T-helper 1 cell treated with Interleukin-12 subunit alpha and Interleukin-12 subunit beta and Interleukin-4 antibody, amounts not matched to agents 30 ng/mL and 1 ng/mL, for 36 hours (primary cell): ENCODE measurements around the gene EXOC3L1. TPM values are rescaled to one million over a fixed set of nuclear protein-coding genes. Genes with fewer than 3 reads are reported as not detected.

Source experiments
- intact Hi-C: fragments of 100-400 bp; cut with micrococcal nuclease; formaldehyde crosslinking; loops from one replicate; pipeline ENCODE4 v1.15.1; 2024
- total RNA-seq: library from RNA; stranded (reverse); gene quantifications from 2 replicates; pipeline ENCODE4 v1.2.3, GENCODE V29; 2022

The EXOC3L1 gene, protein sequence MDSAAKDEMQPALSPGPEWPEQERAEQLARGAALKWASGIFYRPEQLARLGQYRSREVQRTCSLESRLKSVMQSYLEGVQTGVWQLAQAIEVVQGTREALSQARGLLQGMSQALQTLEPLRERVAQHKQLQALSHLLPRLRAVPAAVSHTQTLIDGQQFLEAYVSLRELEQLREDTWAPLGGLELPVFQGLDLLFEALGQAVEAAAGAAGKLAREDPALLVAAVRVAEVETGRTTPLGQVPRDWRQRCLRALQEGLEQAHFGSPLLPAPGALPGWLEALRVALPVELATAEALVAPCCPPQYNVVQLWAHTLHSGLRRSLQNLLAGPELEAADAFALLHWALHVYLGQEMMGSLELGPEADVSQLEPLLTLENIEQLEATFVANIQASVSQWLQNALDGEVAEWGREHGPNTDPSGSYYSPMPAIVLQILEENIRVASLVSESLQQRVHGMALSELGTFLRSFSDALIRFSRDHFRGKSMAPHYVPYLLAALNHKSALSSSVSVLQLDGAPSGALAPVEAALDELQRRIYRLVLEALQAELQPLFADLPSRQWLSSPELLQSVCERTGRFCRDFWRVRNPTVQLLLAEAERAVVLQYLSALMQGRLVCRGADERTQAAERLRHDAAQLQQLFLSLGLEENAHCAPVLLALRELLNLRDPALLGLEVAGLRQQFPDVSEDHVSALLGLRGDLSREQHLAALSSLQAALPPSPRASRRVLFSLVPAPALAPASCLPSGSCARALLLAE
- total RNA-seq = 0.42 and 0.61 TPM in 2 replicates

GRCh38 chr16:67190041-67190440 is at the start of gene EXOC3L1:
Gene EXOC3L1 (minus strand): TSS chr16:67190136. CDS start chr16:67189676, 460 bp downstream.
- intact Hi-C loops = loop anchor here (5.0 kb wide), 1 partner anchor 207 kb away; no protein-coding TSS in a partner anchor

DNA sequence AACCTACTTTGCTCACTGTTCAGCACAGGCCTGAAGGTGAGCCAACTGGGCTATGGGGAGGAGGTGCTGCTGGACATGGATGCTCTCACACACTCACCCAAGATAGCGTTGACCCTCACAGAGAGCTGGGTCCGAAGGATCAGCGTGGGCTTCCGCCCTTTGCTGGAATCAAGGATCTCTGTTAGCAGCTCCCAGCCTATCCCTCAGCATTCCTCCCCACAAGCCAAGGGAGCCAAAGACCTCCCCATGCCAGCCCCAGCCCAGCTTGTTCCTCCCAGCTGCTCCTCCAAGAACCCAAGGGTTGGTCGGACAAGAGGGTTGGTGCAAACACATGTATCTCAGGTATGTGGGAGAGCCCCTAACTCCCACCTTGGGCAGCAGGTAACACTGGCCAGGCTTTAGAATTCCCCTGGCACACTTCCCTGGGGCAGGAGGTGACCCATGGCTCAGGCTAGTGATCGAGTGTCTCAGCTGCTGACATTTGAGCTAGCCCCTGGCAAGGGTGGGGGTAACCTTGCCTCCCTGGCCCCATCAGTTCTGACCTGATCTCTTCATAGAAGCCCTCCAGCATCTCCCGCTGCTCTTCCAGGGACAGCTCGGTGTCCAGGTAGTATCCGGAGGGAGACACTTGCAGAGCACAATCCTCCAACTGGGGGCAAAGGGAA is 49.0 kb upstream of the EXOC3L1 start:
- intact Hi-C loops = no loop called here

DNA sequence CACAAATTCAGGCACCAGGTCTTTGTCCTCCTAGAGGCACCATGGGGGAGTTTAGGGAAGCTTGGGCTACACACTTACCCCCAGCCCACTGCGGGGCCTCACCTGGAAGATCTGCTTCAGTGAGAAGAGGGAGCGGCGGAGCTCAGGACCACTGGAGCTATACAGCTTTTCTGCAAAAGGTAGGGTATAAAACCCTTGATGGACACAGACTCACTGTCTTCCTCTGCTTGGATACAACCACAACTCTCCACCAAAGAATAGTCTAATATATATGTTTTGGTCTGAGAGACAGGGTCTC is 48.3 kb upstream of the EXOC3L1 start:
- intact Hi-C loops = no loop called here

DNA sequence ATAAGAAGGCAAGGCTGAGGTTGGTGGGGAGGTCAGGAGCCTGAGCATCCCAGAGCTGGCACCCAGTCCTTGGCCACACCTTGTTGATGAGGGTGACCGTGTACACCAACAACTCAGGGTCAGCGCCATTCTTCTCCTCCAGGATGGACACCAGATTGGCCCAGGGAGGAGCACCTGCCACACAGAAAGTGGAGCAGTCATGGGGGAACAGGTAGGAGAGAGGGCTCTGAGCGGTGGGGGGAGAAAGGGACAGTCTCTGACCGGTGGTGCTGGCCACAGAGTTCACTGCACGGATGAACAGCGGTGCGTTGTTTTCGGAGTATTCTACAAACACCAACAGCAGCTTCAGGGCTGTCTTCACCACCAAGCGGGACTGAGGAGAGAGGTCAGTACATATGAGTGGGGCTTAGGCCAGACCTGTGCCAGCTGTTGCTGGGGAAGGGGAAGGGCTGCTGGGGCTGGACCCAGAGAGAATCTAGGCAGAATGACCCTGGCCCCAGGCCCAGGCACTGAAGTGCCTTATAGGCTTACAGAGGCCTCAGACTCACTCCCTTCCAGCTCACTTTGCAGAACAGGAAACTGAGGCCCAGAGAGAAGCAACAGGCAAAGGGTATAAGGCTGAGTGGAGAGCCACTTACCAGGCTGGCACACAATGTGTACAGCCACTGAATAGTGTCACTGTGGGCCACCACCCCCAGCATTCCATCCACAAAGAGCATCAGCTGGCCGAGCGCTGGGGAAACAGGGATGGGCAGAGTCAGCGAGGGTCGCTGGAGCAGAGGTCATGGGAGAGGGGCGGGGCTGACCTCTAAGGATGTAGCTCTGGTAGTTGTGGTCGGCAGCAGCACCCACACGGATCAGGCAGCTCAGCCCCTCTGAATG is 47.7 kb upstream of the EXOC3L1 start:
- intact Hi-C loops = loop anchor here (2.0 kb wide), 1 partner anchor 55 kb away; the partner anchor contains the start of gene MATCAP1

- intact Hi-C loops = loop anchor here (1.0 to 2.0 kb wide), 3 partner anchors 8 to 54 kb away; partner anchors contain the start of genes MATCAP1 and TMEM208
Observed at GRCh38 chr16:67236563-67237395, 46.8 kb upstream of the EXOC3L1 start.

- intact Hi-C loops = loop anchor here (1.0 to 2.0 kb wide), 3 partner anchors 8 to 53 kb away; partner anchors contain the start of genes MATCAP1 and TMEM208
Observed at GRCh38 chr16:67235816-67236562, 46.1 kb upstream of the EXOC3L1 start.

DNA sequence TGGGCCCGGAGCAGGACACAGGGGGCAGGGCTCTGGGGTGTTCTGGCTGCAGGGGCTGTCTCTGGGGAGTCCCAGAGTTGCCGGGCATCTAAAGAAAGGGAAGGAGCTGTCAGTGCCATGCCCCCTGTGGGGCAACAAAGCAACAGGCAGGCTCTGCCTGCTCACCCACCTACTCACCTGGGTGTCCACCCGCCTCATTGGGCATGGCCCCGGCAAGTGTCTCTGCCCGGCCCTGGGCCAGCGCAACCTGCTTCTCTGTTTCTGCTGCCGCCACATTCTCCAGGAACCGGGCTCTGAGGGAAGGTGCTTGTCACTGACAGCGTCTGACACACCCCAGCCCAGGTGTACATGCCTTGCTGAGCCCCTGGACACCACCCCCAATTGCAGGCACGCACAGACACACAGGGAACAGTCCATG is 44.3 kb upstream of the EXOC3L1 start:
- intact Hi-C loops = no loop called here

DNA sequence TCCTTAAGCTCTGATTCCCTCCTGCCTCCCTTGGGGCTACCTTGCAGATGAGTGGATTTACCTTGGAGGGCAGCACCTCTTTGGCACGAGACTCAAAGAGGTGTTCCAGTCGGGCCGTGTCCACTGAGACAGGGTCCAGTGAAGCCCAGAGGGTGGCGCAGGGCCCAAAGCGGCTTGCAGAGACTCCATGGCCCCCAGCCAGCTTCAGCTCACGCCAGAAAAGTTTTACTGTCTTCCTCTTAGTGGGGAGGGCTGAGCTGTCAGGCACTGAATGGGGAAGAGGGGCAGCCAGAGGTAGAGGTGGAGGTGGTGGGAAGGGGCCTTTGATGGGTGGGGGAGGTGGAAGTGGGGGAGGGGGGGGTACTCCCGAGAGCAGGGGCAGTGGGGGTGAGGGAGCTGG is 43.7 kb upstream of the EXOC3L1 start:
- intact Hi-C loops = no loop called here

- intact Hi-C loops = no loop called here
Observed at GRCh38 chr16:67230809-67231660, 41.1 kb upstream of the EXOC3L1 start.

DNA sequence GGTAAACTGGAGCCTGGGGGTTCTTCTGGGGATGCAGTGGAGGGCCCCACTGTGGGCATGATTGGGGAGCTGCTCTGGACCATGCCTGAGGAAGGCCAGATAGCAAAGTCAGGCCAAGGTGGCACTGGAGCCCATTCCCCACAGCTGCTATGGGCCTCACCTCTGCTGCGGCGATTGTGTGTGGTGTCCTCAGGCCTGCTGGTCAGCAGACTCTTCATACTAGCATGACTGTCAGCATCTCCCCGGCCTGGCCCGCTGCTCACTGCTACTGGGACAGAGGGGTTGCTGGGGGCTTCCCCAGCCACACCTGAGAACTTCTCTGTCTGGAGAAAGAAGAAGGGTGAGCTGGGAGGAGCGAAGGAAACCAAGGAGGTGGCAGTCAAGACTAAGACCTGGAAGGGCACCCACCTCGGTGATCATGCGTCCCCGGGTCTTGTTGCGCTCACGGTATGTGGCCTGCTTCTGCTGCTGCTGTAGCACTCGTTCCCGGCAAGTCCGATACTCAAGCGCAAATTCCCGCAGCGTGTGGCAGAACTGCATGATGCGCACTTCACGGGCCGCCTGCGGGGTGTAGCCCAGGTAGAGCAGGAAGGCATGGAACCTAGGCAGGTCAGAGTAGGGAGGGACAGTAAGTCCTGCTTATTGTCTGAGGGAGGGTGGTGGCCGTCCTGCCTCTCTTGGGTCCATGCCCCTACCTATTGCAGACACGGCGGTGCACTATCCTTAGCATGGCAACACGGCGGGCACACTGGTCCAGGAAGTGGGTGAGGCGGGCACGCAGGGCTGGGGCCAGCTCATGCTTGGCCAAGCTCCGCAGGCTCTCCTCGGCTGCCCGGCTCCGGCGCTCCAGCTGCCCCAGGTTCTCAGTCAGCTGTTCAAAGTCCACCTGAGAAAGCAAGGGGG is 40.2 kb upstream of the EXOC3L1 start:
- intact Hi-C loops = loop anchor here (5.0 kb wide), 2 partner anchors 612 to 1612 kb away; partner anchors contain the start of genes TANGO6 and THAP11

DNA sequence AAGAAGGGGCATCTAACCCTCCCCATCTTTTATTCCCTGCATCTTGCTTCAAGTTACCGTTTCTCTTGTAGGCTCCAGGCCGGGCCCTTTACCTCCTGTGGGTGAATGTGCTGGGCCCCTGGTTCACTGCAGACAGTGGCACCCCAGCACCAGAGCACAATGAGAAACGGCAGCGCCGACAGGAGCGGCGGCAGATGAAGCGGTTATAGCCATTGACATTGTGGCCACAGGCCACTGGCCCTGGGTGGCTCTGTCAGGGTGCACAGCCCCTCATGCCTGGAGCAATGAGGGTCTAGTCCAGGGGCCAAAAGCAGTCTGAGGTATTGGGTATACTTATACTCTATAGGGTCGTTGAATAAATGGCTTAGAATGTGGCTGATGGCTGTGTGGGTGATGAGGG is 39.0 kb upstream of the EXOC3L1 start:
- intact Hi-C loops = loop anchor here (5.0 kb wide), 2 partner anchors 613 to 1613 kb away; partner anchors contain the start of genes TANGO6 and THAP11

GRCh38 chr16:67228034-67228785 is 38.3 kb upstream of the EXOC3L1 start:
- intact Hi-C loops = loop anchor here (5.0 kb wide), 2 partner anchors 614 to 1614 kb away; partner anchors contain the start of genes TANGO6 and THAP11

GRCh38 chr16:67227567-67227921 is 37.6 kb upstream of the EXOC3L1 start:
- intact Hi-C loops = loop anchor here (1.0 to 5.0 kb wide), 10 partner anchors 9 to 1615 kb away; partner anchors contain the start of genes ACD, E2F4, FBXL8 and FHOD1

GRCh38 chr16:67226804-67227566 is 37.0 kb upstream of the EXOC3L1 start, which contains the start of gene TMEM208:
Gene TMEM208 (plus strand): TSS chr16:67227130. CDS start chr16:67227219, 89 bp downstream.
- intact Hi-C loops = loop anchor here (1.0 to 5.0 kb wide), 13 partner anchors 9 to 1615 kb away; partner anchors contain the start of genes ACD, E2F4, FBXL8 and FHOD1

DNA sequence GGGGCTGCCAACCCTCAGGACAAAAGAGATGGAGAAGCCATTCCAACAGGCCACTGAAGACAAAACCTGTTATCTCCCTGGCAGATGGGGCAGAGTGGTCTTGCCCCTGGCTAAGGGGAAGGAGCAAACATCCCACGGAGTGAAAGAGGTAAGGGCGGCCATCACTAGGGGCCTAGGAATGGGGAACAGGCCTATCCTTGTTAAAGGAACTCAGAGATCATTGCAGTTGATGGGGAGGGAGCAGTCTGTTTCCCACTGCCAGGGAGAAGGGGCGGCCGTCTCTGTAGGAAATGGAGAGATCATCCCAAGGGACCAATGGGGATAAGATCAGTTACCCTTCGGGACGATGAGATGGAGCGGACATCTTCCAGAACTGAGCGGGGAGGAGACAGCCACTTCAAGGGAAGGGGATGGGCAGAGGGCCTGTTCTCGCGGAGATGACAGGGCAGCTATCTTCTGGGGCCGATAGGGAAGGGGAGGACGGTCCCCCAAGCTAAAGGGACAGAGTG is 36.4 kb upstream of the EXOC3L1 start:
- intact Hi-C loops = loop anchor here (1.0 to 5.0 kb wide), 7 partner anchors 18 to 1616 kb away; partner anchors contain the start of genes GFOD2, MATCAP1, PHAF1 and PLEKHG4
